NCI-H128 (cell line): ENCODE measurements around the gene ADAR.

Source experiments
- DNase-seq: peaks from one replicate; lab custom pipeline; 2025; ENCODE audit not compliant: unreplicated experiment; lab: John Stamatoyannopoulos, UW

ADAR gene

GRCh38 chr1:154619181-154619948, 11.4 kb upstream of the ADAR start:
- DNase-seq: no peak

- DNase-seq: no peak
Measured at GRCh38 chr1:154616659-154617345, 8.8 kb upstream of the ADAR start.

- no peak for DNase-seq
Measured at GRCh38 chr1:154615411-154615810, 7.4 kb upstream of the ADAR start.

GRCh38 chr1:154614901-154615300, 6.9 kb upstream of the ADAR start:
- no peak for DNase-seq

GRCh38 chr1:154614247-154614646, 6.3 kb upstream of the ADAR start:
- no peak for DNase-seq

- DNase-seq: no peak
Measured at GRCh38 chr1:154611150-154611862, 3.3 kb upstream of the ADAR start.

GRCh38 chr1:154609398-154610380, 1.7 kb upstream of the ADAR start:
- no peak for DNase-seq

GRCh38 chr1:154608397-154609270, 648 bp upstream of the ADAR start:
- DNase-seq: peak; percentile 55

- peak; percentile 14 for DNase-seq
Measured at GRCh38 chr1:154607106-154607608, 829 bp downstream of the ADAR start.

GRCh38 chr1:154605534-154605933, 2.5 kb downstream of the ADAR start:
- no peak for DNase-seq

GRCh38 chr1:154603317-154603716, 4.7 kb downstream of the ADAR start:
- no peak for DNase-seq

- DNase-seq: no peak
Measured at GRCh38 chr1:154599658-154600057, 8.3 kb downstream of the ADAR start.

- DNase-seq: no peak
Measured at GRCh38 chr1:154598871-154599635, 8.9 kb downstream of the ADAR start.

GRCh38 chr1:154595621-154596020, 12.4 kb downstream of the ADAR start:
- no peak for DNase-seq

- no peak for DNase-seq
Measured at GRCh38 chr1:154594811-154595210, 13.2 kb downstream of the ADAR start.

GRCh38 chr1:154593390-154593789, 14.6 kb downstream of the ADAR start:
- DNase-seq: no peak

GRCh38 chr1:154591206-154591605, 16.8 kb downstream of the ADAR start:
- DNase-seq: no peak

- no peak for DNase-seq
Measured at GRCh38 chr1:154590756-154591155, 17.2 kb downstream of the ADAR start.

- no peak for DNase-seq
Measured at GRCh38 chr1:154589780-154590179, 18.2 kb downstream of the ADAR start.
